Peyer's patch (tissue), 4 donors: ENCODE measurements around the gene STARD10.

ENCODE experiments used
- POLR2A ChIP-seq, 2 donors: fragments of 450-650 bp; IDR thresholded peaks; one replicate each; pipeline ENCODE4 v1.5.1; 2017; ENCODE audit warnings: antibody characterized with exemption in 2 of 2, mild to moderate bottlenecking in 2 of 2, moderate library complexity in 2 of 2
- TF ChIP-seq, protein P1 (sequence below), 6 experiments: fragments of 450-650 bp in 4 of 6; fragments of 200-600 bp in 2 of 6; sonication (generic) in 1 of 6; IDR thresholded peaks; one replicate each; pipeline ENCODE4 v1.5.1; 2017 to 2019; ENCODE audit warnings: antibody characterized with exemption in 6 of 6, mild to moderate bottlenecking in 3 of 6, moderate library complexity in 1 of 6

DNA sequence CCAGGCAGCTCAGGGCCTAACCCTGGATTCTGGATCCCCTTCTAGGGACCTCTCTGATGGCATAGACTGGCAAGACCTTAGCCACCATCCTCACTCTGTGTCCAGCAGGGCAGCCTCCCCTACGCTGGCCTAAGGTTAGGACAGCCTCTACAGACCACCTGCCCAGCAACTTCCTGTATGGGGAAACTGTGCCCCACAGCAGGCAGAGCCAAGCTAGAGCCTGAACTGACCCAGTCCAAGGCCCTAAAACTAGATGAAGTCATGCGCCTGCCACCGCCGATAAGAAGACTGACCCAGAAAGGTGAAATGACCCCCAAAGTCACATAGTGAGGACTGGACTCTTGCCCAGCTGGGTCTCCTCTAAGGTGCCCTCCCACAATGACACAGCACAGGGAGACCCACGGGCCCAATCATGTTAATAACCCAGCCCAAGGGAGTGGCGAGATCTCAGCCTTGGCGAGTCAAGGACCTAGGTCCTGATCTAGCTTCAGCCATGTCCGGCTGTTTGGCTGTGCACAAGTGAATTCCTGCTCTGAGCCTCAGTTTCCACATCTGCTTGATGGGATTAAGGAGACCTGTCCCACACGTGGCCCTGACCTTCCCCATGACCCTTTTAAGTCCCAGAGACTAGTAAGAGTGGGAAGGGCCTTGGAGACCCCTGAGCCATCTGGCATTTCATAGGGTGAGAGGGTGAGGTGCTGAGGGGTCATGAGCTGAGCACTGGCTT, 17.6 kb downstream of the STARD10 start:
- TF ChIP-seq, protein P1, sequence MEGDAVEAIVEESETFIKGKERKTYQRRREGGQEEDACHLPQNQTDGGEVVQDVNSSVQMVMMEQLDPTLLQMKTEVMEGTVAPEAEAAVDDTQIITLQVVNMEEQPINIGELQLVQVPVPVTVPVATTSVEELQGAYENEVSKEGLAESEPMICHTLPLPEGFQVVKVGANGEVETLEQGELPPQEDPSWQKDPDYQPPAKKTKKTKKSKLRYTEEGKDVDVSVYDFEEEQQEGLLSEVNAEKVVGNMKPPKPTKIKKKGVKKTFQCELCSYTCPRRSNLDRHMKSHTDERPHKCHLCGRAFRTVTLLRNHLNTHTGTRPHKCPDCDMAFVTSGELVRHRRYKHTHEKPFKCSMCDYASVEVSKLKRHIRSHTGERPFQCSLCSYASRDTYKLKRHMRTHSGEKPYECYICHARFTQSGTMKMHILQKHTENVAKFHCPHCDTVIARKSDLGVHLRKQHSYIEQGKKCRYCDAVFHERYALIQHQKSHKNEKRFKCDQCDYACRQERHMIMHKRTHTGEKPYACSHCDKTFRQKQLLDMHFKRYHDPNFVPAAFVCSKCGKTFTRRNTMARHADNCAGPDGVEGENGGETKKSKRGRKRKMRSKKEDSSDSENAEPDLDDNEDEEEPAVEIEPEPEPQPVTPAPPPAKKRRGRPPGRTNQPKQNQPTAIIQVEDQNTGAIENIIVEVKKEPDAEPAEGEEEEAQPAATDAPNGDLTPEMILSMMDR (IDR thresholded peaks at IDR 0.05), result no peak
- TF ChIP-seq POLR2A (IDR thresholded peaks at IDR 0.05), result no peak
